GM12878 (cell line): Measurements from ENCODE around the gene CD2. TPM values are rescaled to one million over a fixed set of nuclear protein-coding genes. Genes with fewer than 3 reads are reported as not detected.

ENCODE experiments used
- ATAC-seq: fragments of 200-7000 bp; cut with Tn5 transposase; 3 replicates; pipeline ENCODE4 v1.9.1; 2020; ENCODE audit warnings: mild to moderate bottlenecking, moderate library complexity
- BruUV-seq: library from RNA; stranded (reverse); fragments of 400-500 nt; replicated peaks from 2 replicates; lab custom pipeline; 2021; lab: Mats Ljungman, UMichigan
- CTCF ChIA-PET: fragments of 300-600 bp; sonication (Branson Sonifier 250); formaldehyde crosslinking; extraction: SDS; loops from one replicate; lab custom pipeline; 2021; ENCODE audit warnings: inconsistent platforms; lab: Yijun Ruan, JAX
- POLR2A ChIA-PET: fragments of 350-600 bp; formaldehyde crosslinking; extraction: SDS; loops from one replicate; lab custom pipeline; 2021; ENCODE audit warnings: inconsistent platforms; lab: Charles Lee
- RAD21 ChIA-PET: fragments of 300-600 bp; sonication (Branson Sonifier 250); formaldehyde crosslinking; loops from one replicate; lab custom pipeline; 2023; ENCODE audit warnings: antibody characterized with exemption; ENCODE audit not compliant: unreplicated experiment; lab: Charles Lee
- SMC1A ChIA-PET: fragments of 300-600 bp; sonication (Branson Sonifier 250); formaldehyde crosslinking; loops from one replicate; lab custom pipeline; 2023; ENCODE audit not compliant: unreplicated experiment, uncharacterized antibody; lab: Charles Lee
- DNase-seq: peaks from one replicate; pipeline ENCODE4 v3.0.0-alpha.2; 2011; ENCODE audit warnings: low read depth, low spot score
- FAIRE-seq: peaks from 3 replicates; lab custom pipeline; 2011; peaks lifted over from hg19 to GRCh38; lab: Jason Lieb, UNC
- H2AFZ ChIP-seq: 2 replicates; pipeline ENCODE4 v1.6.0; 2011; ENCODE audit warnings: low read depth, low read length, control low read depth; ENCODE audit not compliant: control insufficient read depth
- H3K27ac ChIP-seq: 2 replicates; pipeline ENCODE4 v1.5.1; 2011; ENCODE audit warnings: control low read depth; ENCODE audit not compliant: control insufficient read depth, insufficient read depth
- H3K27me3 ChIP-seq, 2 experiments: replicated peaks in 1 of 2; 2 replicates each; pipeline versions ENCODE4 v1.6.0 to v1.6.1; 2011; ENCODE audit warnings: low read length in 1 of 2; ENCODE audit not compliant: control insufficient read depth in 2 of 2, insufficient read depth in 2 of 2
- H3K36me3 ChIP-seq, 2 experiments: 2 replicates each; pipeline ENCODE4 v1.5.1; 2011; ENCODE audit warnings: low read length in 1 of 2; ENCODE audit not compliant: control insufficient read depth in 2 of 2, insufficient read depth in 2 of 2
- H3K4me1 ChIP-seq: 2 replicates; pipeline ENCODE4 v1.6.1; 2011; ENCODE audit warnings: mild to moderate bottlenecking, low read length, moderate library complexity, mixed read lengths; ENCODE audit not compliant: control insufficient read depth, insufficient read depth
- H3K4me2 ChIP-seq: 2 replicates; pipeline ENCODE4 v1.6.0; 2011; ENCODE audit warnings: control low read depth; ENCODE audit not compliant: control insufficient read depth, insufficient read depth
- H3K4me3 ChIP-seq: fragments of 200-600 bp; sonication (generic); 2 replicates; pipeline ENCODE4 v1.5.1; 2016
- H3K79me2 ChIP-seq: 2 replicates; pipeline ENCODE4 v1.6.0; 2011; ENCODE audit warnings: low read length; ENCODE audit not compliant: control insufficient read depth, insufficient read depth
- H3K9ac ChIP-seq: 2 replicates; pipeline ENCODE4 v1.8.0; 2011; ENCODE audit warnings: low read length, control low read depth, mixed read lengths; ENCODE audit not compliant: control insufficient read depth, insufficient read depth
- H3K9me3 ChIP-seq: replicated peaks from 3 replicates; pipeline ENCODE4 v1.5.1; 2011; ENCODE audit warnings: mild to moderate bottlenecking, low read length; ENCODE audit not compliant: control insufficient read depth, insufficient read depth
- H4K20me1 ChIP-seq: 2 replicates; pipeline ENCODE4 v1.6.0; 2011; ENCODE audit not compliant: control insufficient read depth, insufficient read depth
- BCLAF1 ChIP-seq: fragments of 450-650 bp; IDR thresholded peaks from 2 replicates; pipeline ENCODE4 v1.6.1; 2017; ENCODE audit warnings: antibody characterized with exemption, mild to moderate bottlenecking, moderate library complexity
- CBX3 ChIP-seq: fragments of 200-600 bp; sonication (generic); IDR thresholded peaks from 2 replicates; pipeline ENCODE4 v1.6.1; 2016; ENCODE audit warnings: low read depth, borderline replicate concordance
- CHD4 ChIP-seq: fragments of 200-600 bp; sonication (generic); IDR thresholded peaks from 2 replicates; pipeline ENCODE4 v1.6.1; 2016; ENCODE audit warnings: mild to moderate bottlenecking
- DPF2 ChIP-seq: fragments of 450-650 bp; IDR thresholded peaks from 2 replicates; pipeline ENCODE4 v1.6.1; 2017; ENCODE audit warnings: mild to moderate bottlenecking
- ETV6 ChIP-seq, 2 experiments: fragments of 450-650 bp in 1 of 2; IDR thresholded peaks in 1 of 2; conservative IDR thresholded peaks in 1 of 2; 2 replicates each; pipeline ENCODE4 v1.6.1; 2014; ENCODE audit warnings: antibody characterized with exemption in 1 of 2, borderline replicate concordance in 1 of 2, low read depth in 1 of 2, mild to moderate bottlenecking in 1 of 2, moderate library complexity in 1 of 2
- IKZF2 ChIP-seq, 2 experiments: fragments of 450-650 bp; IDR thresholded peaks; 2 replicates each; pipeline ENCODE4 v1.6.1; 2017; ENCODE audit warnings: mild to moderate bottlenecking in 2 of 2, moderate library complexity in 2 of 2
- JUND ChIP-seq: IDR thresholded peaks from 2 replicates; pipeline ENCODE4 v1.6.1; 2012; ENCODE audit warnings: low read depth, mild to moderate bottlenecking, low read length, improper control_type of control experiment, moderate library complexity
- NFIC ChIP-seq: IDR thresholded peaks from 2 replicates; pipeline ENCODE4 v1.6.1; 2012; ENCODE audit warnings: low read depth, mild to moderate bottlenecking, inconsistent platforms, low read length, moderate library complexity
- RELB ChIP-seq: fragments of 450-650 bp; IDR thresholded peaks from 2 replicates; pipeline ENCODE4 v1.6.1; 2017; ENCODE audit warnings: low read depth, mild to moderate bottlenecking, moderate library complexity
- SMAD1 ChIP-seq: fragments of 450-650 bp; IDR thresholded peaks from 2 replicates; pipeline ENCODE4 v1.6.1; 2018; ENCODE audit warnings: mild to moderate bottlenecking, low read depth; ENCODE audit not compliant: partially characterized antibody
- TCF12 ChIP-seq: IDR thresholded peaks from 2 replicates; pipeline ENCODE4 v1.6.1; 2011; ENCODE audit warnings: low read depth, mild to moderate bottlenecking, low read length
- USF2 ChIP-seq: IDR thresholded peaks from 2 replicates; pipeline ENCODE4 v1.6.1; 2011; ENCODE audit warnings: low read depth, low read length, improper control_type of control experiment, borderline replicate concordance
- YY1 ChIP-seq: IDR thresholded peaks from 2 replicates; pipeline ENCODE4 v1.6.1; 2011; ENCODE audit warnings: low read depth, mild to moderate bottlenecking, low read length
- ZBTB4 ChIP-seq: fragments of 450-650 bp; formaldehyde crosslinking; IDR thresholded peaks from 2 replicates; pipeline ENCODE4 v1.4.0; 2022; ENCODE audit warnings: mild to moderate bottlenecking, moderate library complexity
- whole genome bisulfite sequencing: methylation state at CpG from one replicate; pipeline ENCODE4 v1.1.6; 2016; ENCODE audit warnings: low lambda C conversion rate; ENCODE audit not compliant: insufficient replicate concordance, insufficient coverage; ENCODE audit errors: missing lambda C conversion rate; 5-methylcytosine and 5-hydroxymethylcytosine counted together
- in situ Hi-C: fragments of 300-500 bp; cut with MboI; formaldehyde crosslinking; loops from 9 replicates; pipeline ENCODE4 v1.14.3; 2018; ENCODE audit warnings: mixed read lengths
- intact Hi-C: fragments of 100-400 bp; cut with micrococcal nuclease; formaldehyde crosslinking; loops from one replicate; pipeline ENCODE4 v1.14.2; 2022; ENCODE audit not compliant: unreplicated experiment
- polyA plus RNA-seq, 11 experiments: library from polyadenylated mRNA; depleted of rRNA in 4 of 11; unstranded in 6 of 11; stranded (reverse) in 5 of 11; fragments of >200 nt; fragmentation: Nextera tagmentation in 4 of 11; fragmentation: Illumina TruSeq in 1 of 11; extraction: Ambion mirVana in 4 of 11; extraction: Trizol in 1 of 11; gene quantifications; 1 replicate in 1 of 11; 2 replicates in 10 of 11; pipeline versions ENCODE4 v1.2.1 to v1.2.3, GENCODE V29; 2011 to 2016; ENCODE audit warnings: inconsistent platforms in 2 of 11, missing spikeins in 2 of 11, low read depth in 1 of 11
- total RNA-seq, 4 experiments: library from RNA; depleted of rRNA in 3 of 4; stranded (reverse); fragments of >200 nt in 3 of 4; fragmentation: Illumina TruSeq in 1 of 4; extraction: Trizol in 1 of 4; gene quantifications; 2 replicates each; pipeline versions ENCODE4 v1.2.1 to v1.2.3, GENCODE V29; 2013 to 2021

The CD2 gene
- total and polyA plus RNA-seq, 10 of the 15 experiments (the other 5 are each of a cell fraction or from before 2014, with no cell fraction given): 0.15 to 4.3 (median 2.8) TPM

GRCh38 chr1:116741836-116742565 lies 12.2 kb upstream of the CD2 start:
- in situ Hi-C loops: no loop called here
- SMC1A ChIA-PET: interaction anchor here (1.0 to 8.0 kb wide), 4 partner anchors 8 to 170 kb away, joined by 3 to 224 read pairs (median 42); no protein-coding TSS in a partner anchor
- no peaks in the 10 kb centered on the region for H3K36me3 ChIP-seq
- peaks cover 32% of the 10 kb centered on the region for H3K4me1 ChIP-seq
- RAD21 ChIA-PET: interaction anchor here (7.3 kb wide), 1 partner anchor 26 kb away, joined by 176 read pairs; no protein-coding TSS in a partner anchor
- no peak for ATAC-seq
- TF ChIP-seq USF2: no peak
- TF ChIP-seq BCLAF1: no peak
- TF ChIP-seq NFIC: no peak
- no peak for TF ChIP-seq JUND
- no peak for TF ChIP-seq DPF2
- TF ChIP-seq ETV6 (conservative IDR thresholded peaks at IDR 0.05 in 1 of 2, IDR thresholded peaks at IDR 0.05 in 1 of 2; ENCODE audit: borderline replicate concordance in 1 of 2, low read depth in 1 of 2): no peak
- TF ChIP-seq TCF12: no peak
- TF ChIP-seq CBX3: no peak
- no peak for TF ChIP-seq RELB
- no peak for TF ChIP-seq SMAD1
- no peak for TF ChIP-seq YY1
- no peak for TF ChIP-seq CHD4
- TF ChIP-seq ZBTB4: no peak
- no peak for TF ChIP-seq IKZF2 (IDR thresholded peaks at IDR 0.05)
- TF ChIP-seq, all 136 proteins: peak for 0
- peaks cover 36% of the 10 kb centered on the region; the same call in 2 of the 3 replicates for H3K9me3 ChIP-seq
- H4K20me1 ChIP-seq: no peaks in the 10 kb centered on the region
- no peak overlapping the region for H3K9ac ChIP-seq
- H3K79me2 ChIP-seq: no peaks in the 10 kb centered on the region
- intact Hi-C loops: no loop called here
- no peak overlapping the region for H2AFZ ChIP-seq
- no peak for DNase-seq
- POLR2A ChIA-PET: interaction anchor here (0.7 to 6.1 kb wide), 3 partner anchors 28 to 542 kb away, joined by 3 to 45 read pairs (median 6); no protein-coding TSS in a partner anchor
- no peak for FAIRE-seq
- no peaks in the 10 kb centered on the region for H3K27me3 ChIP-seq
- WGBS: 89% methylated on average over 42 of the region's 42 CpGs
- CTCF ChIA-PET: interaction anchor here (7.6 kb wide), 1 partner anchor 27 kb away, joined by 120 read pairs; no protein-coding TSS in a partner anchor
- no TSS peak for BruUV-seq
- no peak overlapping the region for H3K27ac ChIP-seq
- H3K4me2 ChIP-seq: no peak overlapping the region
- H3K4me3 ChIP-seq: no peak overlapping the region
